SK-N-SH (cell line): ENCODE results near the gene GPC5. TPM values are rescaled to one million over a fixed set of nuclear protein-coding genes. Genes with fewer than 3 reads are reported as not detected.

Source experiments
- CTCF ChIA-PET: fragments of 300-600, 350-600 bp; formaldehyde crosslinking; extraction: SDS; loops from one replicate; lab custom pipeline; 2021; lab: Yijun Ruan, JAX
- POLR2A ChIA-PET: fragments of 350-600 bp; sonication (Branson Sonifier 250); formaldehyde crosslinking; extraction: SDS; loops from one replicate; lab custom pipeline; 2020; ENCODE audit warnings: antibody characterized with exemption, inconsistent platforms; lab: Yijun Ruan, JAX
- DNase-seq: peaks from one replicate; pipeline ENCODE4 v3.0.0; 2012
- H2AFZ ChIP-seq: fragments of 200-600 bp; sonication (generic); 2 replicates; pipeline ENCODE4 v1.8.1; 2016; ENCODE audit warnings: antibody characterized with exemption, mild to moderate bottlenecking, low read depth
- H3F3A ChIP-seq: fragments of 200-600 bp; sonication (generic); replicated peaks from 2 replicates; pipeline ENCODE3; 2016; ENCODE audit warnings: antibody characterized with exemption, mild to moderate bottlenecking; ENCODE audit not compliant: insufficient read depth
- H3K27ac ChIP-seq, 2 experiments: fragments of 200-500 bp in 1 of 2; fragments of 200-600 bp in 1 of 2; sonication (Bioruptor generic) in 1 of 2; sonication (generic), shearing (Covaris generic) in 1 of 2; 2 replicates each; pipeline versions ENCODE4 v1.5.1 to v1.6.1; 2014 to 2016; ENCODE audit warnings: low read depth in 2 of 2, inconsistent platforms in 1 of 2, low read length in 1 of 2, mild to moderate bottlenecking in 1 of 2, mixed read lengths in 1 of 2
- H3K27me3 ChIP-seq: fragments of 200-600 bp; sonication (generic), shearing (Covaris generic); 2 replicates; pipeline ENCODE4 v1.6.1; 2016; ENCODE audit warnings: mixed run types; ENCODE audit not compliant: insufficient read depth
- H3K36me3 ChIP-seq, 2 experiments: fragments of 200-500 bp in 1 of 2; fragments of 200-600 bp in 1 of 2; sonication (Bioruptor generic) in 1 of 2; sonication (generic) in 1 of 2; replicated peaks in 1 of 2; 2 replicates each; pipeline versions ENCODE3 to v1.5.1; 2014 to 2016; ENCODE audit warnings: low read length in 1 of 2, mild to moderate bottlenecking in 1 of 2; ENCODE audit not compliant: insufficient read depth in 2 of 2, control insufficient read depth in 1 of 2
- H3K4me1 ChIP-seq, 2 experiments: fragments of 200-500 bp in 1 of 2; fragments of 200-600 bp in 1 of 2; sonication (Bioruptor generic) in 1 of 2; sonication (generic), shearing (Covaris generic) in 1 of 2; 2 replicates each; pipeline versions ENCODE4 v1.5.1 to v1.6.1; 2014 to 2016; ENCODE audit warnings: low read depth in 1 of 2, low read length in 1 of 2, mixed run types in 1 of 2; ENCODE audit not compliant: insufficient read depth in 2 of 2, control insufficient read depth in 1 of 2
- H3K4me2 ChIP-seq: fragments of 200-600 bp; sonication (generic), shearing (Covaris generic); 2 replicates; pipeline ENCODE4 v1.6.1; 2017; ENCODE audit warnings: mixed run types
- H3K4me3 ChIP-seq, 2 experiments: fragments of 200-500 bp in 1 of 2; fragments of 200-600 bp in 1 of 2; sonication (Bioruptor generic) in 1 of 2; sonication (generic), shearing (Covaris generic) in 1 of 2; 2 replicates each; pipeline versions ENCODE4 v1.5.1 to v1.8.1; 2014 to 2016; ENCODE audit warnings: low read depth in 2 of 2, inconsistent platforms in 1 of 2, low read length in 1 of 2, mild to moderate bottlenecking in 1 of 2, mixed read lengths in 1 of 2, moderate library complexity in 1 of 2
- H3K79me2 ChIP-seq: fragments of 200-600 bp; sonication (generic); 2 replicates; pipeline ENCODE4 v1.8.1; 2017; ENCODE audit warnings: mild to moderate bottlenecking; ENCODE audit not compliant: insufficient read depth
- H3K9ac ChIP-seq: fragments of 200-600 bp; sonication (generic); 2 replicates; pipeline ENCODE4 v1.6.1; 2017; ENCODE audit warnings: mixed run types
- H3K9me2 ChIP-seq: fragments of 200-600 bp; sonication (generic); 2 replicates; pipeline ENCODE4 v1.6.1; 2017; ENCODE audit warnings: mixed run types
- H3K9me3 ChIP-seq: fragments of 200-600 bp; sonication (generic); 2 replicates; pipeline ENCODE4 v1.6.1; 2017; ENCODE audit warnings: mixed run types, mild to moderate bottlenecking, moderate library complexity
- H4K20me1 ChIP-seq: fragments of 200-600 bp; sonication (generic); 2 replicates; pipeline ENCODE4 v1.6.1; 2017; ENCODE audit warnings: mild to moderate bottlenecking, mixed run types; ENCODE audit not compliant: insufficient read depth
- CHD2 ChIP-seq: fragments of 150-350 bp; IDR thresholded peaks from 2 replicates; pipeline ENCODE4 v1.6.1; 2018; ENCODE audit warnings: low read length; ENCODE audit not compliant: partially characterized antibody
- ELF1 ChIP-seq: IDR thresholded peaks from 2 replicates; pipeline ENCODE4 v1.4.0; 2012
- EP300 ChIP-seq, 2 experiments: IDR thresholded peaks; 2 replicates each; pipeline versions ENCODE4 v1.4.0 to v1.6.1; 2012; ENCODE audit warnings: borderline replicate concordance in 1 of 2, low read depth in 1 of 2, low read length in 1 of 2
- FOSL2 ChIP-seq: IDR thresholded peaks from 2 replicates; pipeline ENCODE4 v1.4.0; 2012; ENCODE audit warnings: low read depth, mild to moderate bottlenecking, moderate library complexity, borderline replicate concordance
- GABPA ChIP-seq: IDR thresholded peaks from 2 replicates; pipeline ENCODE4 v1.4.0; 2012; ENCODE audit warnings: low read depth, mild to moderate bottlenecking
- JUND ChIP-seq: IDR thresholded peaks from 2 replicates; pipeline ENCODE4 v1.4.0; 2012
- MEF2A ChIP-seq: IDR thresholded peaks from 2 replicates; pipeline ENCODE4 v1.4.0; 2012; ENCODE audit warnings: low read depth, borderline replicate concordance
- NFIC ChIP-seq: IDR thresholded peaks from 2 replicates; pipeline ENCODE4 v1.4.0; 2012; ENCODE audit warnings: borderline replicate concordance
- NRF1 ChIP-seq: IDR thresholded peaks from 2 replicates; pipeline ENCODE4 v1.6.1; 2012; ENCODE audit warnings: low read depth, mild to moderate bottlenecking, low read length
- PBX3 ChIP-seq: IDR thresholded peaks from 2 replicates; pipeline ENCODE4; 2012
- POLR2AphosphoS5 ChIP-seq: IDR thresholded peaks from 2 replicates; pipeline ENCODE4 v1.6.1; 2012; ENCODE audit warnings: low read depth, low read length
- RAD21 ChIP-seq: IDR thresholded peaks from 2 replicates; pipeline ENCODE4 v1.6.1; 2012; ENCODE audit warnings: mild to moderate bottlenecking, low read length
- RCOR1 ChIP-seq: fragments of 150-350 bp; IDR thresholded peaks from 2 replicates; pipeline ENCODE4 v1.6.1; 2017; ENCODE audit warnings: antibody characterized with exemption, low read length
- RXRA ChIP-seq: IDR thresholded peaks from 2 replicates; pipeline ENCODE4 v1.4.0; 2012; ENCODE audit warnings: low read depth, mild to moderate bottlenecking, borderline replicate concordance
- TCF12 ChIP-seq: IDR thresholded peaks from 2 replicates; pipeline ENCODE4 v1.4.0; 2012
- YY1 ChIP-seq: IDR thresholded peaks from 2 replicates; pipeline ENCODE4 v1.4.0; 2012; ENCODE audit warnings: low read depth, mild to moderate bottlenecking
- WGBS: methylation state at CpG from one replicate; pipeline ENCODE4 v1.1.6; 2017; ENCODE audit warnings: low lambda C conversion rate; 5-methylcytosine and 5-hydroxymethylcytosine counted together
- polyA plus RNA-seq, 3 experiments: library from polyadenylated mRNA; depleted of rRNA; stranded (reverse); fragments of >200 nt; gene quantifications; 2 replicates each; pipeline ENCODE4 v1.2.3, GENCODE V29; 2012
- TF ChIP-seq, protein P1 (sequence below): fragments of 150-350 bp; IDR thresholded peaks from 2 replicates; pipeline ENCODE4 v1.6.1; 2017; ENCODE audit warnings: antibody characterized with exemption, low read length, low read depth, borderline replicate concordance
- TF ChIP-seq, protein P2 (sequence below): IDR thresholded peaks from 2 replicates; pipeline ENCODE4 v1.4.0; 2012; ENCODE audit warnings: low read depth
- TF ChIP-seq, protein P3 (sequence below): fragments of 200-600 bp; sonication (generic); IDR thresholded peaks from 2 replicates; pipeline ENCODE4 v1.6.1; 2017; ENCODE audit warnings: antibody characterized with exemption, mild to moderate bottlenecking, moderate library complexity

Gene GPC5
- polyA plus RNA-seq, 1 of the 3 experiments (the other 2 are of a cell fraction) = 0.03 TPM

DNA sequence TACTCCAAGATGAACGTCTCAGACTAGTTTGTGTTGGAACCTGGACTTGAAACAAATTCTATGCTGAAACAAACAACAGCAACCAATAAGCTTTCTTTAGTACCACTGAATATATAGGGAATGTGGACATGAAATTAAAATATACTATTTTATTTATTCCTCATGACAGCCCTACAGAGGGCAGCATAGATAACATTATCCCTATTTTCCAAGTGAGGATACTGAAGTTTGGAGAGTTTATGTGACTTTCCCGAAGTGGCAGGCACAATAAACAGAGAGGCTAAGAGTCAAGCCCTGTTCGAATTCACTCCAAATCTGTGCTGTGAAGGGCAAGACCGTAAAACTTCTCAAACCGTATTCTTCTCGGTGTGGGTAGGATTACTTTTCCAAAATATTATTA lies 1318.3 kb downstream of the GPC5 start (continued):
- no peak for TF ChIP-seq PBX3
- no peak for TF ChIP-seq MEF2A
- TF ChIP-seq FOSL2 = no peak
- TF ChIP-seq, protein P1, sequence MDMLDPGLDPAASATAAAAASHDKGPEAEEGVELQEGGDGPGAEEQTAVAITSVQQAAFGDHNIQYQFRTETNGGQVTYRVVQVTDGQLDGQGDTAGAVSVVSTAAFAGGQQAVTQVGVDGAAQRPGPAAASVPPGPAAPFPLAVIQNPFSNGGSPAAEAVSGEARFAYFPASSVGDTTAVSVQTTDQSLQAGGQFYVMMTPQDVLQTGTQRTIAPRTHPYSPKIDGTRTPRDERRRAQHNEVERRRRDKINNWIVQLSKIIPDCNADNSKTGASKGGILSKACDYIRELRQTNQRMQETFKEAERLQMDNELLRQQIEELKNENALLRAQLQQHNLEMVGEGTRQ = no peak
- no peak for TF ChIP-seq RXRA
- TF ChIP-seq, protein P2, sequence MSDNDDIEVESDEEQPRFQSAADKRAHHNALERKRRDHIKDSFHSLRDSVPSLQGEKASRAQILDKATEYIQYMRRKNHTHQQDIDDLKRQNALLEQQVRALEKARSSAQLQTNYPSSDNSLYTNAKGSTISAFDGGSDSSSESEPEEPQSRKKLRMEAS = no peak
- no peak for TF ChIP-seq EP300 (IDR thresholded peaks at IDR 0.05; ENCODE audit: borderline replicate concordance in 1 of 2, low read depth in 1 of 2, low read length in 1 of 2)
- TF ChIP-seq CHD2 = no peak
- peak; percentile 60 for TF ChIP-seq RAD21
- no peak for TF ChIP-seq ELF1
- no peak for TF ChIP-seq GABPA
- no peak for TF ChIP-seq NRF1
- no peak for TF ChIP-seq POLR2AphosphoS5
- TF ChIP-seq YY1 = no peak
- TF ChIP-seq, protein P3, sequence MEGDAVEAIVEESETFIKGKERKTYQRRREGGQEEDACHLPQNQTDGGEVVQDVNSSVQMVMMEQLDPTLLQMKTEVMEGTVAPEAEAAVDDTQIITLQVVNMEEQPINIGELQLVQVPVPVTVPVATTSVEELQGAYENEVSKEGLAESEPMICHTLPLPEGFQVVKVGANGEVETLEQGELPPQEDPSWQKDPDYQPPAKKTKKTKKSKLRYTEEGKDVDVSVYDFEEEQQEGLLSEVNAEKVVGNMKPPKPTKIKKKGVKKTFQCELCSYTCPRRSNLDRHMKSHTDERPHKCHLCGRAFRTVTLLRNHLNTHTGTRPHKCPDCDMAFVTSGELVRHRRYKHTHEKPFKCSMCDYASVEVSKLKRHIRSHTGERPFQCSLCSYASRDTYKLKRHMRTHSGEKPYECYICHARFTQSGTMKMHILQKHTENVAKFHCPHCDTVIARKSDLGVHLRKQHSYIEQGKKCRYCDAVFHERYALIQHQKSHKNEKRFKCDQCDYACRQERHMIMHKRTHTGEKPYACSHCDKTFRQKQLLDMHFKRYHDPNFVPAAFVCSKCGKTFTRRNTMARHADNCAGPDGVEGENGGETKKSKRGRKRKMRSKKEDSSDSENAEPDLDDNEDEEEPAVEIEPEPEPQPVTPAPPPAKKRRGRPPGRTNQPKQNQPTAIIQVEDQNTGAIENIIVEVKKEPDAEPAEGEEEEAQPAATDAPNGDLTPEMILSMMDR = peak; percentile 54

DNA sequence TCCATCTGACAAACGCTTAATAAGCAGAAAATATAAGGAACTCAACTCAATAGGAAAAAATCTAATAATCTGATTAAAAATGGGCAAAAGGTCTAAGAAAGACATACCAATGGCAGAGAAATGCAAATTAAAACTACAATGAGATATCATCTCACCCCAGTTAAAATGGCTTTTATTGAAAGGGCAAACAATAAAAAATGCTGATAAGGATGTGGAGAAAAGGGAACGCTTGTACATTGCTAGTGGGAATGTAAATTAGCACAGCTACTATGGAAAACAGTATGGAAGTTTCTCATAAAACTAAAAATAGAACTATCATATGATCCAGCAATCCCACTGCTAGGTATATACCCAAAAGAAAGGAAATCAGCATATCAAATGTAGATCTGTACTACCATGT lies 1319.4 kb downstream of the GPC5 start:
- TF ChIP-seq EP300 (IDR thresholded peaks at IDR 0.05; ENCODE audit: borderline replicate concordance in 1 of 2, low read depth in 1 of 2, low read length in 1 of 2) (no peak), NFIC (no peak), POLR2AphosphoS5 (no peak), RXRA (no peak), RCOR1 (no peak), TCF12 (no peak), JUND (no peak), ELF1 (no peak), PBX3 (no peak)
- Histone ChIP-seq H3K27me3 (no peaks in the 10 kb centered on the region), H3K9me2 (no peaks in the 10 kb centered on the region), H3F3A (no peaks in the 10 kb centered on the region), H3K27ac (no peak overlapping the region), H3K4me1 (peaks cover 0 to 3% of the 10 kb centered on the region in 2 experiments; a peak in 2 of 4 replicates), H3K4me3 (no peak overlapping the region), H3K79me2 (no peaks in the 10 kb centered on the region), H4K20me1 (no peaks in the 10 kb centered on the region), H3K36me3 (no peaks in the 10 kb centered on the region), H2AFZ (no peak overlapping the region), H3K9me3 (no peaks in the 10 kb centered on the region), H3K4me2 (no peak overlapping the region), H3K9ac (no peak overlapping the region)
- DNase-seq = no peak
- POLR2A ChIA-PET = no interaction called here
- 73% methylated on average over 2 of the region's 2 CpGs for WGBS
- CTCF ChIA-PET = interaction anchor here (1.3 kb wide), 1 partner anchor 9 kb away, joined by 4 read pairs; no protein-coding TSS in a partner anchor
